Aorta (tissue), 5 donors: Measurements from ENCODE around the gene NKD2. TPM values are rescaled to one million over a fixed set of nuclear protein-coding genes. Genes with fewer than 3 reads are reported as not detected.

ENCODE experiments used
- ATAC-seq: fragments of 200-7000 bp; cut with Tn5 transposase; one replicate; pipeline ENCODE4 v1.9.1; 2022; ENCODE audit warnings: moderate library complexity; ENCODE audit not compliant: low FRiP score
- DNase-seq, 2 donors: peaks; one replicate each; pipeline ENCODE4 v3.0.0-alpha.2; 2020
- H3K27ac ChIP-seq, 2 donors: one replicate each; pipeline ENCODE4 v1.5.1; 2013; ENCODE audit warnings: low read length in 2 of 2, mild to moderate bottlenecking in 2 of 2, moderate library complexity in 2 of 2, control low read depth in 1 of 2, inconsistent platforms in 1 of 2, low read depth in 1 of 2
- H3K27me3 ChIP-seq, 2 donors: one replicate each; pipeline ENCODE4 v1.6.1; 2013; ENCODE audit warnings: control low read depth in 1 of 2, low read length in 1 of 2, mild to moderate bottlenecking in 1 of 2, moderate library complexity in 1 of 2; ENCODE audit not compliant: insufficient read depth in 2 of 2, control insufficient read depth in 1 of 2
- H3K36me3 ChIP-seq, 2 donors: one replicate each; pipeline ENCODE4 v1.6.1; 2013; ENCODE audit warnings: control low read depth in 1 of 2, low read length in 1 of 2, mild to moderate bottlenecking in 1 of 2; ENCODE audit not compliant: insufficient read depth in 2 of 2, control insufficient read depth in 1 of 2
- H3K4me1 ChIP-seq, 2 donors: one replicate each; pipeline ENCODE4 v1.6.1; 2013; ENCODE audit warnings: low read length in 2 of 2, control low read depth in 1 of 2, mild to moderate bottlenecking in 1 of 2, moderate library complexity in 1 of 2; ENCODE audit not compliant: insufficient read depth in 2 of 2, control insufficient read depth in 1 of 2
- H3K4me3 ChIP-seq, 2 donors: one replicate each; pipeline ENCODE4 v1.5.1; 2013; ENCODE audit warnings: low read length in 2 of 2, control low read depth in 1 of 2, mild to moderate bottlenecking in 1 of 2
- H3K9me3 ChIP-seq: one replicate; pipeline ENCODE4 v1.6.1; 2013; ENCODE audit warnings: mild to moderate bottlenecking, low read length; ENCODE audit not compliant: control insufficient read depth
- WGBS, 2 donors: extraction: QIAGEN DNeasy Blood & Tissue Kit; methylation state at CpG; one replicate each; pipeline ENCODE4 v1.1.7; 2013; 5-methylcytosine and 5-hydroxymethylcytosine counted together
- intact Hi-C, 2 donors: fragments of 100-400 bp; cut with DNase I; formaldehyde crosslinking; loops; one replicate each; pipeline versions ENCODE4 v1.14.2 to v1.15.0; 2022
- polyA plus RNA-seq, 2 donors: library from polyadenylated mRNA; stranded (reverse); fragments of 200-250 nt; gene quantifications; one replicate each; pipeline ENCODE4 v1.2.3, GENCODE V29; 2013
- total RNA-seq, 2 donors: library from RNA; stranded (reverse); fragmentation: NEBNext Ultra II Directional; extraction: Animal tissue kit (Norgen Biotek cat#: 25700); gene quantifications; one replicate each; pipeline ENCODE4 v1.2.1, GENCODE V29; 2021
- donor health status: healthy with polysubstance abuse.
- donor health status: Bipolar disorder and iron deficiency.
- donor health status: DM: no; HTN: no; CAD: no.
- donor health status: DM: no; HTN: no; CAD: no.
- donor health status: DM: yes; HTN: yes; CAD: no.

The NKD2 gene
- total and polyA plus RNA-seq, 4 donors, result 0.10 to 6.8 (median 2.8) TPM; not detected in 1

DNA sequence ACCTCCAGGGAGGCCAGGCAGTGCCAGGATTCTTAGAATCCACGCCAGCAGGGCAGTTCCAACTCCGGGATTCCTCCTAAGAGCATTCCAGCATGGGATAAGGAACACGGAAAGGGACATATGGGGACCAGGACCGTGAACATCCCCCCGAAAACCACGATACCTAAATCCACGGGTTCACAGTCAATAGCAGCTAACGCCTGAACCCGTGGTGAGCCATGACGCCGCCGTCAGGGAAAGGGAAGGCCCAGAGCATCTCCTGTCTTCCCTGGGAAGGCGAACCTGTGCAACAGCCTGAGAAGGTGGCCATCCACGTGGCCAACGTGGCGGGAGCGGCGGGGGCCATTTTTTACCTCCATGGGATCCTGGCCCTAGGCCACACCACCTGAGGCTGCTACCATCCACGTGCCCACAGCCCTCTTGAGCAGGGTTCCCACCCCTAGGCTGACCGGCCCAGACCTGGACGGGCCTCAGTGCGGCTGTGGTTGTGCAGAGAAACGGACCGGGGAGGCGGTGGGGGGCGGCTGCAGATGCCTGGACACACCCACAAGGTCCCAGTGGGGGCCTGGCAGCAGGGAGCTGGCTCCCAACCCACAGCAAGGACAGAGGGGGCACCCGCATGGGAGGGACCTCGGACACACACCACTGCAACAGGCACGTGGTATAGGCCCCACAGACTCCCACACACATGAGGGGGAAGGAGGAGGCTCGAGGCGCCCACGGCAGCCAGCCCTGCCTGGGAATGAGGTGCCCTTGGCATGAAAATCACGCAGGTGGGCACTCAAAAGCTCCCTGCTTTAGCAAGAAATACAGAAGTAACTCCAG lies 60.5 kb downstream of the NKD2 start:
- Histone ChIP-seq H3K4me3 (no peak overlapping the region), H3K4me1 (no peaks in the 10 kb centered on the region), H3K36me3 (no peaks in the 10 kb centered on the region), H3K27ac (no peak overlapping the region), H3K9me3 (no peaks in the 10 kb centered on the region), H3K27me3 (no peaks in the 10 kb centered on the region)
- 95% methylated on average over 33 of the region's 33 CpGs for WGBS, 2 donors
- intact Hi-C loops, result no loop called here
- DNase-seq (no peak), ATAC-seq (peak; percentile 37)

DNA sequence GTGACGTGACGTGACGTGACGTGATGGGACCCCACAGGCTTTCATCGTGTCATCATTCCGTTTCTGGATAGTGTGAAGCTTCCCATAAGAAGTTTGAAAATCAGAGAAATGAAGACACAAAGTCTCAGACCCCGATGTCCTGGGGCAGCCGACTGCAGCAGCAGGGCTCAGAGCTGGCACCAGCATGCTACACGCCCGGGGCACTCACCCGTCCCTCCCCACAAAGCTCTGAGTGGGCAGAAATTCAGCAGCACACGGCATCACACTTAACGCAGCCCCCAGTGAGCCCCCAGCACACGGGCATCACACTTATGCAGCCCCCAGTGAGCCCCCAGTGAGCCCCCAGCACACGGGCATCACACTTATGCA lies 61.1 kb downstream of the NKD2 start:
- ATAC-seq, result no peak
- no peaks in the 10 kb centered on the region for H3K9me3 ChIP-seq
- 94% methylated on average over 13 to 14 of the region's 15 CpGs for WGBS, 2 donors
- no peaks in the 10 kb centered on the region for H3K4me1 ChIP-seq
- no peak for DNase-seq
- no peak overlapping the region for H3K27ac ChIP-seq
- H3K27me3 ChIP-seq, result no peaks in the 10 kb centered on the region
- no peak overlapping the region for H3K4me3 ChIP-seq
- no peaks in the 10 kb centered on the region for H3K36me3 ChIP-seq
- intact Hi-C loops, result no loop called here

DNA sequence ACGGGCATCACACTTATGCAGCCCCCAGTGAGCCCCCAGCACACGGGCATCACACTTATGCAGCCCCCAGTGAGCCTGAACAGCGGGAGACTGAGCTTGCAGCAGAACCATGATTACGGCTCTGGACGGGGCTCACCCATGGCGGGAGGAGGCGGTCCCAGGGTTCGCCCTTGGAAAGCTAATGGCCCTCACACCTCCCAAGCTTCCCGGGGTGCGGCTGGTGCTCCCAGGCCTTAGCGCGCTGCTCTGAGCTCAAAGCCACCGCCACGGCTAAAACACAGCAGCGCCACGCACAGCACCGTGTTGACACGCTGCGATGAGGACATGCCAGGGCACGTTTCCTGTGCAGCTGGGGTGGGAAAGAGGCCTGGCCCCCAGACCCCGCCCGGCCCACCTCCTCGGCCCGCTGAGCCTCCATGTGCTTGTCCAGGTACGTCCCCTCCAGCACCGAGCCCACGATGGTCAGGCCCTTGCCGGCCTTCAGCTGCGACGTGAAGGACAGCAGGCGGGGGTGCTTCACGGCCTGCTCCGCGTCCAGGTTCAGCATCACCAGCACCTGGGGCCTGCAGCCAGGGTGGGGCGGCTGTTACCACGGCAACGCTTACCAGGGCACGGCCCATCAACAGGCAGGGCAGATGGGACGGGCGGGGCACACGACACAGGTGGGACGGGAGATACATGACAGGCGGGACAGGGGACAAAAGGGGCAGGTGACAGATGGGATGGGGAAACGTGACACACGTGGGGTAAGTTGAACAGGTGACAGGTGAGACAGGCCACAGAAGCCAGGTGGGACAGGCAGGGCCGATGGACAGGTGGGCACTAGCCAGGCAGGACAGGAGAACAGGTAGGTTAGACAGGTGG lies 64.9 kb downstream of the NKD2 start:
- H3K4me1 ChIP-seq, result no peaks in the 10 kb centered on the region
- H3K27ac ChIP-seq, result no peak overlapping the region
- no peaks in the 10 kb centered on the region for H3K27me3 ChIP-seq
- no peaks in the 10 kb centered on the region for H3K9me3 ChIP-seq
- 91 to 92% methylated on average over 45 to 46 of the region's 46 CpGs for WGBS, 2 donors
- intact Hi-C loops, result no loop called here
- no peak overlapping the region for H3K4me3 ChIP-seq
- no peak for ATAC-seq
- no peak for DNase-seq
- no peaks in the 10 kb centered on the region for H3K36me3 ChIP-seq

DNA sequence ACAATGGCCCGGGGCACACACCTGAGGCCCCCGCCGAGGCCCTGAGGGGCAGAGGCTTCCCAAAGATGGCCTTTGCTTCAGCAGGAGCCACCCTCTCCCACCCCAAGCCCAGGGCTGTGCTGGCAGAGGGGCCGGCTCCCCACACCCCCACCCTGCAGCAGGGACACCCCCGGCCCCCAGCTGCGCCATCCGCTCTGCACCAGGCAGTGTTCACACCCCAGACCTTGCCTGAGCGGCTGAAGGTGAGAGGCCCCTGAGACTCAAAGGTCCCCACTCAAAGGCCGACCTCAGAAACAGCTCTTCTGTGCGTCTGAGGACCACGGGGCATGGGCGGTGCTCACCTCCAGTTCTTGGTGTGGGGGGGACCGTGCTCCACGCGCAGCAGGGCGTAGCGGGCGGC lies 65.6 kb downstream of the NKD2 start:
- no peaks in the 10 kb centered on the region for H3K4me1 ChIP-seq

DNA sequence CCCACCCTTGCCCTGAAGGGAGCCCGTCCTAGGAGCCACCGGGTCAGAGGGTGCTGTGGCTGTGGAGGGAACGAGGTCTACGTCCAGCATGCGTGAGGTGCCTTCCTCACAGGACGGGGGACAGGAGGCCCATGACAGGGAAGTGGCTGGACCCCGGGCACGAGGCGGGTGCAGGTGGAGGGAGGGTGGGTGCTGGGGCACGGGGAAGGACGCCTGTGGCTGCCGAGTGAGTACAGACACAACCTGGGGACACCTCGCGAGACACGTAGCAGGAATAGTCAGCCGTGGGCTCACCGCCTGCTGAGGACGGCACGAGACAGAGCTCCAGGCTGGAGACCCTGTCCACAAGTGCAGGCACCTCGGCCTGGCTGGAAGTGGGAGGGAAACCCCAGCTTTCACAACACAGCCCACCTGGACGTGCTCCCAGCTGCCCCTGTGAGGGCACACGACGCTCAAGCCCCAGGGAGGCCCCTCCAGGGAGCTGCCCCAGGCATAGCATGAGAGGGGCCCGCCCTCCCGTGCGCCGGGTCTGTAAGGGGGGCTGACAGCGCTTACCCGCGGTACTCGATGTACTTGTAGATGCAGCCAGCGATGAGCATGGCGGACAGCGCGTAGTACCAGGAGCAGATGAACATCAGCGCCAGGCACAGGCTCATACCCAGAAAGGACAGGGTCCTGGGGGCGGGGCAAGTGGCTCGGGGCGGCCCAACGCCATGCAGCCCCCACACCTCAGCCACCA lies 66.4 kb downstream of the NKD2 start:
- H3K27me3 ChIP-seq, result no peaks in the 10 kb centered on the region
- no peak overlapping the region for H3K4me3 ChIP-seq
- ATAC-seq, result peak; percentile 53
- intact Hi-C loops, result no loop called here
- no peak overlapping the region for H3K27ac ChIP-seq
- H3K4me1 ChIP-seq, result no peaks in the 10 kb centered on the region
- WGBS, 2 donors, result 90 to 92% methylated on average over 40 of the region's 40 CpGs
- DNase-seq, result no peak
- H3K9me3 ChIP-seq, result no peaks in the 10 kb centered on the region
- H3K36me3 ChIP-seq, result no peaks in the 10 kb centered on the region

More for the DNA sequence above, 65.6 kb downstream of the NKD2 start:
- no peak overlapping the region for H3K27ac ChIP-seq
- no peak overlapping the region for H3K4me3 ChIP-seq
- H3K9me3 ChIP-seq, result no peaks in the 10 kb centered on the region
- ATAC-seq (no peak), DNase-seq (no peak)
- H3K27me3 ChIP-seq, result no peaks in the 10 kb centered on the region
- intact Hi-C loops, result no loop called here
- WGBS, 2 donors, result 93% methylated on average over 18 of the region's 18 CpGs
- no peaks in the 10 kb centered on the region for H3K36me3 ChIP-seq

DNA sequence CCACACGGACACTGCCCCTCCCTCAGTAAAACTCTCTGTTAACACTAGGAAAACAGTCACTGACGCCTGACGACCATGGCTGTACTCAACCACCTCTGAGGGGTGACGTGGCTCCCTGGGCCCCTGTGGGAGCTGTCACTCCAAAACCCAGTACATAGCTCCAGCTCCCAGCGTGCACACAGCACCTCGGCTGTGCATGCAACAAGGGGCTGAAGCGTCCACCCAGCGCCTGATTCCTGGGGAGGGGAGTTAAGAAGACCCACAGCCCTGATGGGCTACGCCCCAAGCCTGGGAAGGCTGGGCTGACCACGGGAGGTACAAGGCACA lies 66.9 kb downstream of the NKD2 start:
- Histone ChIP-seq H3K36me3 (no peaks in the 10 kb centered on the region), H3K9me3 (no peaks in the 10 kb centered on the region), H3K4me1 (no peaks in the 10 kb centered on the region), H3K27me3 (no peaks in the 10 kb centered on the region), H3K27ac (no peak overlapping the region), H3K4me3 (no peak overlapping the region)
- ATAC-seq, result no peak
- 83 to 88% methylated on average over 10 of the region's 10 CpGs for WGBS, 2 donors
- intact Hi-C loops, result no loop called here
- DNase-seq, result no peak

DNA sequence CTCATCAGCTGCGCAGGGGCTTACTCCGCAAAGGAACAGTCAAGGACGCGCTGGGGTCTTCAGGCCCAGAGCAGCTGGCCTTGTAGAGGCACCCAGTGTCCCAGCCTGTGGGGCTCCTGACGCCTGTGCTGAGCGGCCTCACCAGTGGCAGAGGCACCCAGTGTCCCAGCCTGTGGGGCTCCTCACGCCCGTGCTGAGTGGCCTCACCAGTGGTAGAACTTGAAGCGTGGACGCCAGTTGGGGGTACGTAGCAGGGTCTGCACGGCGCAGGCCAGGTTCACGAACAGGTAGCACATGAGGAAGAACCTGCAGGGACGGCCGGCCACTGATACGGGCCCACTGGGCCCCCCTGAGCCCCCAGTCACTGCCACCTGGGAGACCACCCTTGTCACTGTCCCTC lies 67.3 kb downstream of the NKD2 start:
- no peaks in the 10 kb centered on the region for H3K36me3 ChIP-seq
- ATAC-seq, result peak; percentile 39

DNA sequence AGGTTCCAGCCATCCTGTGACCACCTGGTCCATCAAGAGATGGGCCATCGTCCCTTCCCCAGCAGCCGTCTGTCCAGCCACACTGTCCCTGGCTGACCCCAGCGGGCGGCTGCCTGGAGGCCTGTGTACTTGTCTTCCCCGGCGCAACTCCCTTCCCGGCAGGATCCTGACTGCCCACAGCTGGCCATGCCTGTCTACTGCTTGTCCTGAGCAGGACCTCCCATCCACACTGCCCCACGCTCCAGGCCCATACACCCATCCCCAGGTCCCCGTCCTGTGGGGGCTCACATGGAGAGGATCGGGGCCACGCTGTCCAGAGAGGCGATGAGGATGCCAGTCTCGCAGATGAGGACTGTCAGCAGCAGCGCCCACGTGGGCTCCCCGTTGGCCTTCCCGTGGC lies 67.8 kb downstream of the NKD2 start:
- H3K36me3 ChIP-seq, result no peaks in the 10 kb centered on the region
- H3K9me3 ChIP-seq, result no peaks in the 10 kb centered on the region
- intact Hi-C loops, result no loop called here
- 94 to 95% methylated on average over 17 of the region's 17 CpGs for WGBS, 2 donors
- H3K27ac ChIP-seq, result no peak overlapping the region
- no peak for ATAC-seq
- H3K4me1 ChIP-seq, result no peaks in the 10 kb centered on the region
- no peak overlapping the region for H3K4me3 ChIP-seq
- no peaks in the 10 kb centered on the region for H3K27me3 ChIP-seq
- DNase-seq, result no peak

More for the DNA sequence above, 67.3 kb downstream of the NKD2 start:
- Histone ChIP-seq H3K9me3 (no peaks in the 10 kb centered on the region), H3K4me1 (no peaks in the 10 kb centered on the region), H3K27me3 (no peaks in the 10 kb centered on the region), H3K27ac (no peak overlapping the region), H3K4me3 (no peak overlapping the region)
- 96% methylated on average over 17 of the region's 17 CpGs for WGBS, 2 donors
- DNase-seq, result no peak
- intact Hi-C loops, result no loop called here
